Lower lobe of right lung (tissue), 2 donors: ENCODE measurements around the gene ABL2. TPM values are rescaled to one million over a fixed set of nuclear protein-coding genes. Genes with fewer than 3 reads are reported as not detected.
"Not testable (repeated sequence)": the region's sequence is repeated elsewhere in the genome, so short reads cannot be mapped to it uniquely, and the experiment has no call there.

ENCODE experiments used
- ATAC-seq, 2 donors: fragments of 200-7000 bp; cut with Tn5 transposase; one replicate each; pipeline ENCODE4 v1.9.1; 2020 to 2022; ENCODE audit warnings: mild to moderate bottlenecking in 2 of 2, moderate library complexity in 2 of 2
- DNase-seq: peaks from one replicate; pipeline ENCODE4 v3.0.0-alpha.2; 2020
- H3K27ac ChIP-seq: fragments of 200-600 bp; one replicate; pipeline ENCODE4 v1.8.0; 2022
- H3K27me3 ChIP-seq: fragments of 200-600 bp; one replicate; pipeline ENCODE4 v1.8.0; 2022; ENCODE audit warnings: low read depth
- H3K36me3 ChIP-seq: fragments of 200-600 bp; one replicate; pipeline ENCODE4 v1.8.0; 2022; ENCODE audit warnings: mild to moderate bottlenecking
- H3K4me1 ChIP-seq: fragments of 200-600 bp; one replicate; pipeline ENCODE4 v1.8.0; 2022
- H3K4me3 ChIP-seq: fragments of 200-600 bp; one replicate; pipeline ENCODE4 v1.8.0; 2022; ENCODE audit warnings: mild to moderate bottlenecking
- H3K9me3 ChIP-seq: fragments of 200-600 bp; one replicate; pipeline ENCODE4 v1.8.0; 2022
- CTCF ChIP-seq: fragments of 200-600 bp; IDR thresholded peaks from one replicate; pipeline ENCODE4 v1.8.0; 2022; ENCODE audit warnings: antibody characterized with exemption, mild to moderate bottlenecking
- intact Hi-C: fragments of 100-400 bp; cut with DNase I; formaldehyde crosslinking; loops from one replicate; pipeline ENCODE4 v1.11.0; 2022
- total RNA-seq: library from RNA; stranded (reverse); fragmentation: NEBNext Ultra II Directional; extraction: Animal tissue kit (Norgen Biotek cat#: 25700); gene quantifications from one replicate; pipeline ENCODE4 v1.2.1, GENCODE V29; 2021
- donor health status: DM: no; HTN: yes; CAD: no; lungs with severe emphysema.

ABL2 gene
- total RNA-seq, 1 donor from 2014 or later, result 27.0 TPM

GRCh38 chr1:179137617-179138255, 91.7 kb downstream of the ABL2 start:
- intact Hi-C loops, result no loop called here
- ATAC-seq, result peak; percentile 39 to 49

GRCh38 chr1:179135707-179136106, 93.8 kb downstream of the ABL2 start:
- H3K4me3 ChIP-seq, H3K27me3 ChIP-seq, H3K9me3 ChIP-seq, intact Hi-C loops, H3K27ac ChIP-seq, ATAC-seq, H3K36me3 ChIP-seq, DNase-seq: not testable (repeated sequence)
- H3K4me1 ChIP-seq, result peaks cover 13% of the 10 kb centered on the region

More at GRCh38 chr1:179137617-179138255, 91.7 kb downstream of the ABL2 start:
- no peak for DNase-seq
- no peaks in the 10 kb centered on the region for H3K27me3 ChIP-seq
- no peaks in the 10 kb centered on the region for H3K9me3 ChIP-seq
- no peak for TF ChIP-seq CTCF
- no peak overlapping the region for H3K27ac ChIP-seq
- no peaks in the 10 kb centered on the region for H3K36me3 ChIP-seq
- peaks cover 25% of the 10 kb centered on the region for H3K4me1 ChIP-seq
- no peak overlapping the region for H3K4me3 ChIP-seq

GRCh38 chr1:179135168-179135567, 94.3 kb downstream of the ABL2 start:
- ATAC-seq, H3K4me3 ChIP-seq, H3K27me3 ChIP-seq, H3K36me3 ChIP-seq, H3K4me1 ChIP-seq, H3K9me3 ChIP-seq, DNase-seq, intact Hi-C loops, H3K27ac ChIP-seq: not testable (repeated sequence)

- no peak for DNase-seq
- H3K4me3 ChIP-seq, result peak overlapping the region; percentile 30
- H3K27me3 ChIP-seq, result no peaks in the 10 kb centered on the region
- no peak for TF ChIP-seq CTCF
- no peaks in the 10 kb centered on the region for H3K9me3 ChIP-seq
- H3K4me1 ChIP-seq, result peaks cover 32% of the 10 kb centered on the region
- H3K27ac ChIP-seq, result peak overlapping the region; percentile 74
- peak; percentile 81 to 82 for ATAC-seq
- intact Hi-C loops, result no loop called here
- peaks cover 16% of the 10 kb centered on the region for H3K36me3 ChIP-seq
These were observed 99.6 kb downstream of the ABL2 start for GRCh38 chr1:179129702-179130473.

- peaks cover 16% of the 10 kb centered on the region for H3K36me3 ChIP-seq
- ATAC-seq, result peak in 1 of 2 donors; percentile 34
- TF ChIP-seq CTCF, result no peak
- intact Hi-C loops, result no loop called here
- peaks cover 32% of the 10 kb centered on the region for H3K4me1 ChIP-seq
- no peak overlapping the region for H3K27ac ChIP-seq
- no peaks in the 10 kb centered on the region for H3K9me3 ChIP-seq
- H3K4me3 ChIP-seq, result no peak overlapping the region
- H3K27me3 ChIP-seq, result no peaks in the 10 kb centered on the region
- no peak for DNase-seq
These were observed 101.0 kb downstream of the ABL2 start for GRCh38 chr1:179128520-179128919.

GRCh38 chr1:179127163-179127895, 102.1 kb downstream of the ABL2 start:
- Histone ChIP-seq H3K9me3 (no peaks in the 10 kb centered on the region), H3K4me3 (no peak overlapping the region), H3K27ac (no peak overlapping the region), H3K4me1 (peaks cover 32% of the 10 kb centered on the region), H3K27me3 (no peaks in the 10 kb centered on the region), H3K36me3 (peaks cover 22% of the 10 kb centered on the region)
- intact Hi-C loops, result no loop called here
- ATAC-seq (no peak), DNase-seq (no peak)
- no peak for TF ChIP-seq CTCF
